SK-N-SH treated with all-trans-retinoic acid at 6 μM for 48 hours (cell line): ENCODE measurements around the gene NPY4R2.
"Not testable (repeated sequence)": the region's sequence is repeated elsewhere in the genome, so short reads cannot be mapped to it uniquely, and the experiment has no call there.

Source experiments
- BACH2 ChIP-seq: fragments of 250-450 bp; sonication (Bioruptor Pico); IDR thresholded peaks from 2 replicates; pipeline ENCODE4 v1.9.0; 2021; ENCODE audit warnings: mild to moderate bottlenecking, borderline replicate concordance
- CREB5 ChIP-seq: fragments of 250-450 bp; sonication (Bioruptor Pico); IDR thresholded peaks from 2 replicates; pipeline ENCODE4 v1.5.1; 2020; ENCODE audit warnings: low read depth, mild to moderate bottlenecking, moderate library complexity
- CSDC2 ChIP-seq: fragments of 250-450 bp; sonication (Bioruptor Pico); IDR thresholded peaks from 2 replicates; pipeline ENCODE4 v1.5.0; 2020; ENCODE audit warnings: mild to moderate bottlenecking, moderate library complexity
- ESRRG ChIP-seq: fragments of 250-450 bp; sonication (Bioruptor Pico); IDR thresholded peaks from 2 replicates; pipeline ENCODE4 v1.6.1; 2021; ENCODE audit warnings: mild to moderate bottlenecking
- PPARA ChIP-seq: fragments of 250-450 bp; sonication (Bioruptor Pico); IDR thresholded peaks from 2 replicates; pipeline ENCODE4 v1.5.0; 2020; ENCODE audit warnings: mild to moderate bottlenecking, borderline replicate concordance
- ZFP3 ChIP-seq: fragments of 250-450 bp; sonication (Bioruptor Pico); IDR thresholded peaks from 2 replicates; pipeline ENCODE4 v1.5.0; 2020; ENCODE audit warnings: mild to moderate bottlenecking, moderate library complexity
- ZFP30 ChIP-seq: fragments of 450-650 bp; formaldehyde crosslinking; IDR thresholded peaks from 2 replicates; pipeline ENCODE4 v1.5.0; 2022; ENCODE audit warnings: mild to moderate bottlenecking, moderate library complexity
- ZNF70 ChIP-seq: fragments of 450-650 bp; formaldehyde crosslinking; IDR thresholded peaks from 2 replicates; pipeline ENCODE4 v1.5.0; 2020; ENCODE audit warnings: mild to moderate bottlenecking, moderate library complexity
- ZNF8 ChIP-seq: fragments of 450-650 bp; formaldehyde crosslinking; IDR thresholded peaks from 2 replicates; pipeline ENCODE4 v1.5.0; 2020; ENCODE audit warnings: mild to moderate bottlenecking, moderate library complexity

GRCh38 chr10:47886356-47886755 lies 32.1 kb upstream of the NPY4R2 start:
- TF ChIP-seq BACH2 (CRISPR knock-in tag); PPARA (CRISPR knock-in tag); ESRRG; CREB5; ZFP3 (CRISPR knock-in tag); CSDC2 (CRISPR knock-in tag); ZFP30 (CRISPR knock-in tag); ZNF70; ZNF8 (CRISPR knock-in tag): not testable (repeated sequence)
